ENCODE data around the gene ITGAX. TPM values are rescaled to one million over a fixed set of nuclear protein-coding genes. Genes with fewer than 3 reads are reported as not detected.

The ITGAX gene
- total and polyA plus RNA-seq, 10 of the 15 experiments (the other 5 are each of a cell fraction or from before 2014, with no cell fraction given) = 1.6 to 37.9 (median 17.9) TPM

GRCh38 chr16:31344712-31345111 is 10.3 kb upstream of the ITGAX start (continued):
- TF ChIP-seq FOS (IDR thresholded peaks at IDR 0.05; ENCODE audit: borderline replicate concordance, extremely low read depth, insufficient read length) = no peak
- TF ChIP-seq POU2F2 (IDR thresholded peaks at IDR 0.05; ENCODE audit: borderline replicate concordance, low read depth, low read length) = peak; percentile 65; the same call in 2 of the 3 replicates
- peak; percentile 73 for TF ChIP-seq NR2C1 (IDR thresholded peaks at IDR 0.05)
- no peak for TF ChIP-seq TAF1 (IDR thresholded peaks at IDR 0.05; ENCODE audit: borderline replicate concordance, low read depth, low read length)
- peak; percentile 96 to 97 for TF ChIP-seq IKZF2 (IDR thresholded peaks at IDR 0.05)
- TF ChIP-seq IKZF1 (conservative IDR thresholded peaks at IDR 0.05) = peak; percentile 97
- TF ChIP-seq MTA3 (IDR thresholded peaks at IDR 0.05; ENCODE audit: borderline replicate concordance, low read length) = peak; percentile 79; the same call in 1 of the 2 replicates
- no peak for TF ChIP-seq CHD4 (IDR thresholded peaks at IDR 0.05)
- no peak for TF ChIP-seq CEBPZ (IDR thresholded peaks at IDR 0.05; ENCODE audit: low read depth, low read length)
- TF ChIP-seq RB1 (IDR thresholded peaks at IDR 0.05; ENCODE audit: borderline replicate concordance) = no peak
- TF ChIP-seq NR2C2 (IDR thresholded peaks at IDR 0.05; ENCODE audit: borderline replicate concordance, control insufficient read depth, insufficient read length, low read depth) = no peak
- TF ChIP-seq SUPT20H (IDR thresholded peaks at IDR 0.05; ENCODE audit: borderline replicate concordance, control insufficient read depth, low read depth, low read length) = no peak
- TF ChIP-seq PML (IDR thresholded peaks at IDR 0.05; ENCODE audit: low read length) = no peak
- no peak for TF ChIP-seq E2F4 (IDR thresholded peaks at IDR 0.05; ENCODE audit: low read depth, low read length)
- TF ChIP-seq RFX5 (IDR thresholded peaks at IDR 0.05; ENCODE audit: low read depth, low read length) = no peak
- TF ChIP-seq TCF7 (IDR thresholded peaks at IDR 0.05; ENCODE audit: borderline replicate concordance) = no peak
- TF ChIP-seq PAX8 (IDR thresholded peaks at IDR 0.05) = no peak
- peak; percentile 33 for TF ChIP-seq MEF2B (IDR thresholded peaks at IDR 0.05; ENCODE audit: partially characterized antibody, poor library complexity, severe bottlenecking)
- TF ChIP-seq DPF2 (IDR thresholded peaks at IDR 0.05) = peak; percentile 95
- TF ChIP-seq POLR2AphosphoS5 (IDR thresholded peaks at IDR 0.05; ENCODE audit: low read length) = no peak
- TF ChIP-seq TARDBP (IDR thresholded peaks at IDR 0.05; ENCODE audit: borderline replicate concordance) = no peak
- TF ChIP-seq ASH2L (IDR thresholded peaks at IDR 0.05; ENCODE audit: borderline replicate concordance, low read depth) = no peak
- no peak for TF ChIP-seq ESRRA (IDR thresholded peaks at IDR 0.05; ENCODE audit: low read length)
- TF ChIP-seq, protein P1, sequence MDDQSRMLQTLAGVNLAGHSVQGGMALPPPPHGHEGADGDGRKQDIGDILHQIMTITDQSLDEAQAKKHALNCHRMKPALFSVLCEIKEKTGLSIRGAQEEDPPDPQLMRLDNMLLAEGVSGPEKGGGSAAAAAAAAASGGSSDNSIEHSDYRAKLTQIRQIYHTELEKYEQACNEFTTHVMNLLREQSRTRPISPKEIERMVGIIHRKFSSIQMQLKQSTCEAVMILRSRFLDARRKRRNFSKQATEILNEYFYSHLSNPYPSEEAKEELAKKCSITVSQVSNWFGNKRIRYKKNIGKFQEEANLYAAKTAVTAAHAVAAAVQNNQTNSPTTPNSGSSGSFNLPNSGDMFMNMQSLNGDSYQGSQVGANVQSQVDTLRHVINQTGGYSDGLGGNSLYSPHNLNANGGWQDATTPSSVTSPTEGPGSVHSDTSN (IDR thresholded peaks at IDR 0.05; ENCODE audit: insufficient replicate concordance, low read depth, low read length) = no peak
- TF ChIP-seq STAT3 (IDR thresholded peaks at IDR 0.05; ENCODE audit: low read depth, low read length) = no peak
- TF ChIP-seq CHD2 (IDR thresholded peaks at IDR 0.05; ENCODE audit: borderline replicate concordance, low read depth, low read length) = peak; percentile 44; the same call in 1 of the 2 replicates
- TF ChIP-seq ZNF207 (IDR thresholded peaks at IDR 0.05; ENCODE audit: borderline replicate concordance) = no peak
- TF ChIP-seq RBBP5 (conservative IDR thresholded peaks at IDR 0.05) = no peak
- no peak for TF ChIP-seq SMARCA5 (IDR thresholded peaks at IDR 0.05)

Data from GM12878 (cell line).